OCI-LY7 (cell line): ENCODE data around the gene MIB1.
"Not testable (repeated sequence)": the region's sequence is repeated elsewhere in the genome, so short reads cannot be mapped to it uniquely, and the experiment has no call there.

ENCODE experiments used
- EZH2phosphoT487 ChIP-seq: fragments of 200-600 bp; sonication (generic); IDR thresholded peaks from 2 replicates; pipeline ENCODE4 v1.6.1; 2018; ENCODE audit warnings: low read depth, borderline replicate concordance, mild to moderate bottlenecking, mixed run types, antibody characterized with exemption, low read length, moderate library complexity, mixed read lengths
- TF ChIP-seq, protein P1 (sequence below): fragments of 200-600 bp; sonication (generic); conservative IDR thresholded peaks from 2 replicates; pipeline ENCODE4 v1.5.1; 2014; ENCODE audit warnings: mild to moderate bottlenecking, antibody characterized with exemption, low read length, moderate library complexity, mixed read lengths

DNA sequence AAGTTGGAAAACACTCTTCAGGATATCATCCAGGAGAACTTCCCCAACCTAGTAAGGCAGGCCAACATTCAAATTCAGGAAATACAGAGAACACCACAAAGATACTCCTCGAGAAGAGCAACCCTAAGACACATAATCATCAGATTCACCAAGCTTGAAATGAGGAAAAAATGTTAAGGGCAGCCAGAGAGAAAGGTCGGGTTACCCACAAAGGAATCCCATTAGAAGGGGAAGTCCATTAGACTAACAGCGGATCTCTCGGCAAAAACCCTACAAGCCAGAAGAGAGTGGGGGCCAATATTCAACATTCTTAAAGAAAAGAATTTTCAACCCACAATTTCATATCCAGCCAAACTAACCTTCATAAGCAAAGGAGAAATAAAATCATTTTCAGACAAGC is 3.7 kb upstream of the MIB1 start:
- TF ChIP-seq, protein P1, sequence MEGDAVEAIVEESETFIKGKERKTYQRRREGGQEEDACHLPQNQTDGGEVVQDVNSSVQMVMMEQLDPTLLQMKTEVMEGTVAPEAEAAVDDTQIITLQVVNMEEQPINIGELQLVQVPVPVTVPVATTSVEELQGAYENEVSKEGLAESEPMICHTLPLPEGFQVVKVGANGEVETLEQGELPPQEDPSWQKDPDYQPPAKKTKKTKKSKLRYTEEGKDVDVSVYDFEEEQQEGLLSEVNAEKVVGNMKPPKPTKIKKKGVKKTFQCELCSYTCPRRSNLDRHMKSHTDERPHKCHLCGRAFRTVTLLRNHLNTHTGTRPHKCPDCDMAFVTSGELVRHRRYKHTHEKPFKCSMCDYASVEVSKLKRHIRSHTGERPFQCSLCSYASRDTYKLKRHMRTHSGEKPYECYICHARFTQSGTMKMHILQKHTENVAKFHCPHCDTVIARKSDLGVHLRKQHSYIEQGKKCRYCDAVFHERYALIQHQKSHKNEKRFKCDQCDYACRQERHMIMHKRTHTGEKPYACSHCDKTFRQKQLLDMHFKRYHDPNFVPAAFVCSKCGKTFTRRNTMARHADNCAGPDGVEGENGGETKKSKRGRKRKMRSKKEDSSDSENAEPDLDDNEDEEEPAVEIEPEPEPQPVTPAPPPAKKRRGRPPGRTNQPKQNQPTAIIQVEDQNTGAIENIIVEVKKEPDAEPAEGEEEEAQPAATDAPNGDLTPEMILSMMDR, result not testable (repeated sequence)
- TF ChIP-seq EZH2phosphoT487, result not testable (repeated sequence)
